GM12891 (cell line): ENCODE results near the gene NPPC.

ENCODE experiments used
- POLR2A ChIP-seq: IDR thresholded peaks from 2 replicates; pipeline ENCODE4 v1.6.1; 2011; ENCODE audit warnings: low read depth, low read length, control low read depth
- POLR2AphosphoS5 ChIP-seq: IDR thresholded peaks from 2 replicates; pipeline ENCODE4 v1.6.1; 2011; ENCODE audit warnings: low read depth, low read length, control low read depth
- SPI1 ChIP-seq: IDR thresholded peaks from 2 replicates; pipeline ENCODE4 v1.6.1; 2011; ENCODE audit warnings: low read depth, low read length, control low read depth
- TAF1 ChIP-seq: IDR thresholded peaks from 2 replicates; pipeline ENCODE4 v1.6.1; 2011; ENCODE audit warnings: low read depth, low read length, control low read depth

GRCh38 chr2:231920795-231921194, 5.4 kb downstream of the NPPC start:
- TF ChIP-seq POLR2A (no peak), TAF1 (no peak), POLR2AphosphoS5 (no peak), SPI1 (no peak)
